AG09319 (cell line): ENCODE measurements around the gene CCR5AS.

ENCODE experiments used
- DNase-seq: peaks from one replicate; pipeline ENCODE4 v3.0.0-alpha.2; 2010; ENCODE audit warnings: low read depth; ENCODE audit errors: extremely low read depth
- CTCF ChIP-seq: IDR thresholded peaks from 2 replicates; pipeline ENCODE4 v1.5.1; 2011; ENCODE audit warnings: low read depth, mild to moderate bottlenecking, inconsistent platforms, low read length, moderate library complexity

Gene CCR5AS

GRCh38 chr3:46449755-46450552 lies 43.1 kb upstream of the CCR5AS start:
- TF ChIP-seq CTCF = peak; percentile 57
- DNase-seq = no peak

- DNase-seq = no peak
- no peak for TF ChIP-seq CTCF
These were observed 41.9 kb upstream of the CCR5AS start for GRCh38 chr3:46448721-46449120.

GRCh38 chr3:46447228-46447985 lies 40.5 kb upstream of the CCR5AS start:
- no peak for TF ChIP-seq CTCF
- no peak for DNase-seq

- DNase-seq = no peak
These were observed 36.0 kb upstream of the CCR5AS start for GRCh38 chr3:46442576-46443530.

GRCh38 chr3:46440531-46441294 lies 33.8 kb upstream of the CCR5AS start:
- no peak for DNase-seq
- TF ChIP-seq CTCF = no peak

More at GRCh38 chr3:46442576-46443530, 36.0 kb upstream of the CCR5AS start:
- TF ChIP-seq CTCF = no peak

- DNase-seq = no peak
- no peak for TF ChIP-seq CTCF
These were observed 32.0 kb upstream of the CCR5AS start for GRCh38 chr3:46438831-46439230.
